HG03469 (cell line): Measurements from ENCODE around the gene TBX4.
"Not testable (repeated sequence)": the region's sequence is repeated elsewhere in the genome, so short reads cannot be mapped to it uniquely, and the experiment has no call there.

ENCODE experiments used
- ATAC-seq: cut with Tn5 transposase; IDR thresholded peaks from one replicate; pipeline ENCODE4 v1.9.1; 2021; ENCODE audit warnings: mild to moderate bottlenecking, moderate library complexity, moderate number of reproducible peaks; ENCODE audit not compliant: unreplicated experiment

Gene TBX4

DNA sequence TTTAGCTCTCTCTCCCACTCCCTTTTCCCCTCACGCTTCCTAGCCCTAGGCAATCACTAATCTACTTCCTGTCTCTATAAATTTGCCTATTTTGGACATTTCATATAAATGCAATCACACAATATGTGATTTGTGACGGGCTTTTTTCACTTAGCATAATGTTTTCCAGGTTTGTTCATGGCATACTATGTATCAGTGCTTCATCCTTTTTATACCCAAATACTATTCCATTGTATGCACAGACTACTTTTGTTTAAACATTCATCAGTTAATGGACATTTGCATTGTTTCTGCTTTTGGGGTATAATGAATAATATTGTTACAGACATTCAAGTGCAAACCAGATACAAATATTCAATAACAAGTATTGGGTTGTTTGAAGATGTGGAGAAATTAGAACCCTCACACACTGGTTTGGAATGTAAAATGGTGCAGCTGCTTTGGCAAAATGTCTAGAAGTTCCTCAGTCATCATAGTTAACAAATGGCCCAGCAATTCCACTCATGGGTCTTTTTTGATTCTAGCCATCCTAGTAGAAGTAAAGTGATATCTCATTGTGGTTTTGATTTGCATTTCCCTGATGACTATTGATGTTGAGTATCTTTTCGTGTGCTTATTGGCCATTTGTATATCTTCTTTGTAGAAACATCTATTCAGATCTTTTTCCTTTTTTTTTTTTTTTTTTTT is 67.7 kb downstream of the TBX4 start:
- no peak for ATAC-seq

DNA sequence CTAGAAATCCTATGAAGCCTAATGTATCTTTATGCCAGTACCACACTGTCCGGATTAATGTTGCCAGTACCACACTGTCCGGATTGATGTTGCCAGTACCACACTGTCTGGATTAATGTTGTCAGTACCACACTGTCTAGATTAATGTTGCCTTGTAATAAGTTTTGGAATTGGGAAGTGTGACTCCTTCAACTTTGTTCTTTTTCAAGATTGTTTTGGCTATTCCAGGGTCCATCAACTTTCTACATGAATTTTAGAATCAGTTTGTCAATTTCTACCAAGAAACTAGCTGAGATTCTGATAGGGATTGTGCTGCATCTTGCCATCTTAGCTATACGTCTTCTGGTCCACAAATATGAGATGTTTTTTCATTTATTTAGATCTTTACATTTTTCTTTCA is 68.7 kb downstream of the TBX4 start:
- ATAC-seq = no peak

DNA sequence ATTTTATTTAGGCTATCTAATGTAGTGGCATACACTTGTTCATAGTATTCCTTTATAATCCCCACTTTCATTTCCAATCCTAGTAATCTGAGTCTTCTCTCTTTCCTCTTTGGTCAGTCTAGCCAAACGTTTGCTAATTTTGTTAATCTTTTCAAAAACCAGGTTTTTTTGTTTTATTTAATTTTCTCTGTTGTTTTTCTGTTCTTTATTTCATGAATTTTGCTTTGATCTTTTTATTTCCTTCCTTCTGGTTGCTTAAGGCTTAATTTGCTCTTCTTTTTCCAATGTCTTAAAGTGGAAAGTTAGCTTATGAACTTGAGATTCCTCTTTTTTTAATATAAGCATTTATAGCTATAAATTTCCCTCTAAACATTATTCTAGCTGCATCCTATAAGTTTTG is 69.9 kb downstream of the TBX4 start:
- no peak for ATAC-seq

DNA sequence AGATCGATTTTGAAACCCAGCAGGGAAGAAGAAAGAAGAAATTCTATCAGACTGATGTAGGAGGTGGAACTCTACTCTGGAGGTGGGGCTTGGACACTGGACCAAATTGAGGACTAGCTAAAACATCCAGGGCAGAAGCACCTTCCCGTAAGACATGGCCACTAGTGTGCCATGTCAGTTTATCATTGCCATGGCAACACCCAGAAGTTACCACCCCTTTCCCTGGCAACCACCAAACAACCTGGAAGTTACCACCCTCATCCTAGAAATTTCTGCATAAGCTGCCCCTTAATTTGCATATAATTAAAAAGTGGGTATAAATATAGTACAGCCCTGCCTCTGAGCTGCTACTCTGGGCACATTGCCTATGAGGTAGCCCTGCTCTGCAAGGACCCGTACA is 72.1 kb downstream of the TBX4 start:
- ATAC-seq = no peak

DNA sequence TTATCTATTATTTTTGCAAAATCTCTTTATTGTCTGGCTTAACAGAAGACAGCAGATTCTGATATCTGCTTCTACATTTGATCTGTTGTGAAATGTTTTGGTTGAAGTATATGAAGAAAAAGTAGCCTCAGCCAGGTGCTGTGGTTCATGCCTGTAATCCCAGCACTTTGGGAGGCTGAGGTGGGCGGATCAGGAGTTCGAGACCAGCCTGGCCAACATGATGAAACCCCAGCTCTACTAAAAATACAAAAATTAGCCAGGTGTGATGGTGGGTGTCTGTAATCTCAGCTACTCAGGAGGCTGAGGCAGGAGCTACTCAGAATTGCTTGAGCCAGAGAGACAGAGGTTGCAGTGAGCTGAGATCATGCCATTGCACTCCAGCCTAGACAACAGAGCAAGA is 75.2 kb downstream of the TBX4 start:
- not testable (repeated sequence) for ATAC-seq

DNA sequence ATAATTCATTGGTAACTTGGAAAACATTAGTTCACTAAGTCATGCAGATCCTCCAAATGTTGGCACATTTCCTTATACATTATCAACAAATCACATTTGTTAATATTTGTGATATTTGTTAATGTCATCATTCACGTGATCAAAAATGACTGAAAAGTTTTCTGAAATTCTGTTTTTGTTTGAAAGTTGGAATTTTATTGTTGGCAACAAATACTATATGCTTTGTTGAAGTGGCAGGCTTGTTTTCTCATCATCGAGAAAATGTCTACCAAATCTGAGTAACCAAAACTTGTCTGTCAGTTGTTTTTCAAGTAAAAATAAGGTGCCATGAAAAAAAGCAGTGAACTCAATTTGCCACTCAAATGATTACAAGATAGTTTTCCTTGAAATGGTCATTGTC is 75.9 kb downstream of the TBX4 start:
- no peak for ATAC-seq

DNA sequence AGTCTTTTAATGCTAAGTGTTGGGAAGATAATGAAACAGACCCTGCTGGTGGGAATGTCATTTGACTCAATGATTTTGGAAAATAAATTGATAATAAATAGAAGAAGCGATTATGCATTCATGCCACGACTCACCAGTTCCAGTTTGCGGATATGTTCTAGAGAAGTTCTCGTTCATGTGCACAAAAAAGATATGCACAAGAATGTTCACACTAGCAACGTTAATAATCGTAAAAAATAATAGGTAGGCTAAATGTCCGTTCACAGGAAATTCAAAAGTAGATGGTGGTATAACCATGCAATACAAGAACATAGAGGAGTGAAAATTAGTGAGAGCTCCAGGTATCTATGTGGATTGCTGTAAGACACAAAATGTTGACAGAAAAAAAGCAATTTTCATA is 79.0 kb downstream of the TBX4 start:
- ATAC-seq = no peak

DNA sequence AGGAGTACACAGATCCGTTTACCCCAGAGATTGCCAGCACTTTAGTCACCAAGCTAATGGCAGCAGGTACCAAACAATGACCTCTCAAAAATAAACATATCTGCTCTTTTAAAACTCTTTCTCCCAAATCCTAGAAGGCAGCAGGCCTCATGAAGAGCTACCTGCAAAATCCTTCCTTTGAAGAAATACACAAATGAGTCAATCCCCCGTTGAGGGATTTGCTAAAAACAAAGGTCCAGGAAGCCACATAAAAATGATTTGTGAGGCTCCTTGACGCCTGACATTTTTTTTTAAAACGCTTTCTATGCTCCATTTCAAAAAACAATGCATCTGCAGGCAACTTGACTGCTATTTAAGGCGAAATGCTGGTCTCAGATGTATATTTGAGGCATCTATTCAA is 80.6 kb downstream of the TBX4 start:
- no peak for ATAC-seq

DNA sequence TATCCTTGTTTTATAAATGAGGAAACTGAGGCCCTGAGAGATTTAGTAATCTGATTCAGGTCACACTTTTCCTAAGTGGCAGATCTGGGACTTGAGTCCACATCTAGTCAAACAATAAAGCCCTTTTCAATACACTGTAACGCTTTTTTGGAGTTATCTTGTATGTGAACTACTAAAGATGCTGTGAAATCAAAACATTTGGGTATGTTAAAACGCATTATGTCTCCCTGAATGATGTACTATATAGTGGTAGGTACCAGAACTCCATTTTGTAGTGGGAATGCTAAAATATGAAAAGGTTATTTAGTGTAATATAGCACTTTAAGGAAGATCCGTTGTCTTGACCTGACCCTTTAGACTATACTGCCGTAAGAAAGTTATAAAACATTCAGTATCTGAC is 81.6 kb downstream of the TBX4 start:
- ATAC-seq = no peak

DNA sequence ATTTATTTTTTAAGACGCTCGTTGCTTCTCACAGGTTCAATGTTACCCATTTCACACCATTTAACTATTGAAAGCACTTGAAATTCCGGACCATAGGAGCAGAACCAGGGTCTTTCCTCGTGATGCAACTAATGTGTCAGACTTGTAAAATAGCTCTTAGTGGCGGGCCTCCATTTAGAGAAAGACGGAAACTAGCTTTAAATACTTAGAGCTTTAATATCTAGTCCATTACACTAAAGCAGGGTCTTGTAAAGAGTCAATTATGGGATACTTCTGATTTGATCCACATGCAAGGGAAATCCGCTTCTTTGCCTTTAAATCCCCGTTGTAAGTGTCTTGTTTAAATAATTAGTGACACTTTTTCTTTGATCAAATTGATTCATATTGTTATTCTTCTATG is 82.2 kb downstream of the TBX4 start:
- ATAC-seq = no peak
